H9 (cell line): ENCODE data around the gene TRHDE. TPM values are rescaled to one million over a fixed set of nuclear protein-coding genes. Genes with fewer than 3 reads are reported as not detected.

Experiments used
- DNase-seq: peaks from one replicate; pipeline ENCODE4 v3.0.0-alpha.2; 2017
- H2AFZ ChIP-seq: one replicate; pipeline ENCODE4 v1.6.1; 2013; ENCODE audit warnings: mild to moderate bottlenecking, low read length, control low read depth, moderate library complexity
- H2AK5ac ChIP-seq: 2 replicates; pipeline ENCODE4 v1.6.1; 2013; ENCODE audit warnings: low read length, control low read depth, mixed read lengths; ENCODE audit not compliant: insufficient read length
- H2BK120ac ChIP-seq: one replicate; pipeline ENCODE4 v1.6.1; 2013; ENCODE audit warnings: low read depth, mild to moderate bottlenecking, low read length, control low read depth, inconsistent platforms; ENCODE audit not compliant: poor library complexity, severe bottlenecking
- H2BK12ac ChIP-seq: 2 replicates; pipeline ENCODE4 v1.6.1; 2013; ENCODE audit warnings: low read length, control low read depth, mixed read lengths, low read depth; ENCODE audit not compliant: insufficient read length
- H2BK15ac ChIP-seq: 2 replicates; pipeline ENCODE4 v1.6.1; 2013; ENCODE audit warnings: low read depth, low read length, control low read depth
- H2BK20ac ChIP-seq: one replicate; pipeline ENCODE4 v1.6.1; 2013; ENCODE audit warnings: low read depth, mild to moderate bottlenecking, low read length, control low read depth, inconsistent platforms; ENCODE audit not compliant: poor library complexity, severe bottlenecking
- H2BK5ac ChIP-seq: 2 replicates; pipeline ENCODE4 v1.6.1; 2013; ENCODE audit warnings: low read length, control low read depth, mixed read lengths; ENCODE audit not compliant: insufficient read length
- H3K14ac ChIP-seq: 2 replicates; pipeline ENCODE4 v1.6.1; 2013; ENCODE audit warnings: low read length, control low read depth; ENCODE audit not compliant: insufficient read depth
- H3K18ac ChIP-seq: 2 replicates; pipeline ENCODE4 v1.6.1; 2013; ENCODE audit warnings: low read depth, mild to moderate bottlenecking, mixed read lengths, low read length, control low read depth; ENCODE audit not compliant: insufficient read length
- H3K23ac ChIP-seq: 2 replicates; pipeline ENCODE4 v1.6.1; 2013; ENCODE audit warnings: low read length, control low read depth, mixed read lengths, low read depth; ENCODE audit not compliant: insufficient read length
- H3K23me2 ChIP-seq: 2 replicates; pipeline ENCODE4 v1.6.1; 2013; ENCODE audit warnings: low read depth, mild to moderate bottlenecking, mixed read lengths, low read length, control low read depth; ENCODE audit not compliant: insufficient read length, poor library complexity, severe bottlenecking
- H3K27ac ChIP-seq: 2 replicates; pipeline ENCODE4 v1.5.1; 2013; ENCODE audit warnings: low read length, control low read depth, mixed read lengths, low read depth; ENCODE audit not compliant: insufficient read length
- H3K27me3 ChIP-seq: 2 replicates; pipeline ENCODE4 v1.6.1; 2013; ENCODE audit warnings: low read length, control low read depth, inconsistent platforms; ENCODE audit not compliant: insufficient read depth
- H3K4ac ChIP-seq: 2 replicates; pipeline ENCODE4 v1.6.1; 2013; ENCODE audit warnings: low read depth, mild to moderate bottlenecking, control low read depth, inconsistent platforms, low read length, moderate library complexity
- H3K4me1 ChIP-seq: 2 replicates; pipeline ENCODE4 v1.6.1; 2013; ENCODE audit warnings: low read length, control low read depth, inconsistent platforms; ENCODE audit not compliant: insufficient read depth
- H3K4me2 ChIP-seq: 2 replicates; pipeline ENCODE4 v1.6.1; 2013; ENCODE audit warnings: low read length, control low read depth, mixed read lengths; ENCODE audit not compliant: insufficient read length, insufficient read depth
- H3K56ac ChIP-seq: 2 replicates; pipeline ENCODE4 v1.6.1; 2013; ENCODE audit warnings: low read depth, mild to moderate bottlenecking, mixed read lengths, low read length, control low read depth; ENCODE audit not compliant: insufficient read length
- H3K79me1 ChIP-seq: 2 replicates; pipeline ENCODE4 v1.6.1; 2013; ENCODE audit warnings: low read depth, mild to moderate bottlenecking, moderate library complexity, low read length, control low read depth, inconsistent platforms; ENCODE audit not compliant: insufficient read depth, poor library complexity, severe bottlenecking
- H3K79me2 ChIP-seq: 2 replicates; pipeline ENCODE4 v1.6.1; 2013; ENCODE audit warnings: low read length, control low read depth, inconsistent platforms; ENCODE audit not compliant: insufficient read depth
- H3K9ac ChIP-seq: 2 replicates; pipeline ENCODE4 v1.6.1; 2013; ENCODE audit warnings: low read length, control low read depth, mixed read lengths; ENCODE audit not compliant: insufficient read length; ENCODE audit errors: extremely low read depth
- H3K9me3 ChIP-seq: one replicate; pipeline ENCODE4 v1.6.1; 2013; ENCODE audit warnings: low read depth, low read length, inconsistent platforms; ENCODE audit not compliant: control insufficient read depth
- H3T11ph ChIP-seq: one replicate; pipeline ENCODE4 v1.6.1; 2013; ENCODE audit warnings: mild to moderate bottlenecking, low read length, control low read depth, inconsistent platforms
- H4K20me1 ChIP-seq: one replicate; pipeline ENCODE4 v1.6.1; 2013; ENCODE audit not compliant: control insufficient read depth, insufficient read length, insufficient read depth
- H4K5ac ChIP-seq: 2 replicates; pipeline ENCODE4 v1.6.1; 2013; ENCODE audit warnings: low read depth, mild to moderate bottlenecking, mixed read lengths, low read length, control low read depth; ENCODE audit not compliant: insufficient read length
- H4K8ac ChIP-seq: replicated peaks from 2 replicates; pipeline ENCODE4 v1.6.1; 2013; ENCODE audit warnings: low read length, control low read depth, mixed read lengths, low read depth; ENCODE audit not compliant: insufficient read length
- H4K91ac ChIP-seq: 2 replicates; pipeline ENCODE4 v1.6.1; 2013; ENCODE audit warnings: low read depth, mild to moderate bottlenecking, moderate library complexity, mixed read lengths, low read length, control low read depth; ENCODE audit not compliant: insufficient read length
- H3K27ac Mint-ChIP-seq, 3 experiments: 2 replicates in 2 of 3; 3 replicates in 1 of 3; pipeline ENCODE4 v1.8.0; 2020 to 2021; ENCODE audit warnings: mixed read lengths in 3 of 3, mild to moderate bottlenecking in 1 of 3, moderate library complexity in 1 of 3
- H3K27me3 Mint-ChIP-seq: 2 replicates; pipeline ENCODE4 v1.8.0; 2021; ENCODE audit warnings: low read depth, mild to moderate bottlenecking, moderate library complexity, mixed read lengths
- H3K36me3 Mint-ChIP-seq, 3 experiments: 2 replicates in 2 of 3; 3 replicates in 1 of 3; pipeline ENCODE4 v1.8.0; 2020 to 2021; ENCODE audit warnings: low read depth in 3 of 3, mixed read lengths in 3 of 3; ENCODE audit not compliant: insufficient read depth in 1 of 3
- H3K4me1 Mint-ChIP-seq, 2 experiments: 2 replicates each; pipeline ENCODE4 v1.8.0; 2020; ENCODE audit warnings: mixed read lengths in 2 of 2
- H3K4me3 Mint-ChIP-seq, 2 experiments: 2 replicates in 1 of 2; 3 replicates in 1 of 2; pipeline ENCODE4 v1.8.0; 2020 to 2021; ENCODE audit warnings: mild to moderate bottlenecking in 2 of 2, mixed read lengths in 2 of 2, moderate library complexity in 1 of 2
- H3K9me3 Mint-ChIP-seq, 2 experiments: 2 replicates in 1 of 2; 3 replicates in 1 of 2; pipeline ENCODE4 v1.8.0; 2020; ENCODE audit warnings: mild to moderate bottlenecking in 2 of 2, mixed read lengths in 2 of 2, moderate library complexity in 1 of 2
- CTCF ChIP-seq: fragments of 200-600 bp; sonication (generic); conservative IDR thresholded peaks from 3 replicates; pipeline ENCODE4 v1.8.0; 2021; ENCODE audit warnings: antibody characterized with exemption, mild to moderate bottlenecking
- WGBS: extraction: QIAGEN DNeasy Blood & Tissue Kit; methylation state at CpG from one replicate; pipeline ENCODE4 v1.1.7; 2013; ENCODE audit warnings: missing lambda C conversion rate, low lambda C conversion rate, mixed read lengths; ENCODE audit not compliant: insufficient read length; ENCODE audit errors: extremely low coverage; 5-methylcytosine and 5-hydroxymethylcytosine counted together
- total RNA-seq: library from RNA; stranded (reverse); gene quantifications from 2 replicates; pipeline ENCODE4 v1.2.1, GENCODE V29; 2021

The TRHDE gene
- total RNA-seq, 1 experiment from 2014 or later, result 1.0 TPM

GRCh38 chr12:72485017-72485701 is 213.0 kb downstream of the TRHDE start:
- H4K5ac ChIP-seq, result no peak overlapping the region
- no peaks in the 10 kb centered on the region for H3K4me1 ChIP-seq
- no peak overlapping the region for H3K4me2 ChIP-seq
- DNase-seq, result no peak
- H3K9me3 Mint-ChIP-seq, result 0 out of 5 replicates have a peak, but pooled peaks cover 4% of the 10 kb centered on the region in 2 experiments
- H3K36me3 Mint-ChIP-seq, result peaks cover 0 to 7% (median 0%) of the 10 kb centered on the region in 3 experiments; a peak in 2 of 7 replicates
- H2AK5ac ChIP-seq, result no peak overlapping the region
- no CpG with 5 or more reads among the region's 4 CpGs for WGBS
- no peak overlapping the region for H3K4ac ChIP-seq
- H4K8ac ChIP-seq, result no peak overlapping the region
- H2BK5ac ChIP-seq, result no peak overlapping the region
- no peaks in the 10 kb centered on the region for H4K20me1 ChIP-seq
- H3K4me1 Mint-ChIP-seq, result no peaks in the 10 kb centered on the region
- no peaks in the 10 kb centered on the region for H3K9me3 ChIP-seq
- no peaks in the 10 kb centered on the region for H3K27me3 ChIP-seq
- H2BK120ac ChIP-seq, result no peak overlapping the region
- no peak overlapping the region for H2BK15ac ChIP-seq
- no peak overlapping the region for H3K56ac ChIP-seq
- H3K9ac ChIP-seq, result no peak overlapping the region
- H3T11ph ChIP-seq, result no peak overlapping the region
- H2BK12ac ChIP-seq, result no peak overlapping the region
- H2AFZ ChIP-seq, result no peak overlapping the region
- H3K27ac ChIP-seq, result no peak overlapping the region
- no peak overlapping the region; the same call in 1 of the 2 replicates for H3K14ac ChIP-seq
- H3K27ac Mint-ChIP-seq, result no peak overlapping the region
- no peak overlapping the region for H3K4me3 Mint-ChIP-seq
- H3K23ac ChIP-seq, result no peak overlapping the region
- H3K79me2 ChIP-seq, result no peaks in the 10 kb centered on the region
- no peaks in the 10 kb centered on the region for H3K79me1 ChIP-seq
- TF ChIP-seq CTCF, result no peak
- no peak overlapping the region for H3K18ac ChIP-seq
- H2BK20ac ChIP-seq, result no peak overlapping the region
- H4K91ac ChIP-seq, result no peak overlapping the region
- no peaks in the 10 kb centered on the region for H3K23me2 ChIP-seq
- H3K27me3 Mint-ChIP-seq, result no peaks in the 10 kb centered on the region
